ENCODE measurements around the gene SOD1.
"Not testable (repeated sequence)": the region's sequence is repeated elsewhere in the genome, so short reads cannot be mapped to it uniquely, and the experiment has no call there.

SOD1 gene

DNA sequence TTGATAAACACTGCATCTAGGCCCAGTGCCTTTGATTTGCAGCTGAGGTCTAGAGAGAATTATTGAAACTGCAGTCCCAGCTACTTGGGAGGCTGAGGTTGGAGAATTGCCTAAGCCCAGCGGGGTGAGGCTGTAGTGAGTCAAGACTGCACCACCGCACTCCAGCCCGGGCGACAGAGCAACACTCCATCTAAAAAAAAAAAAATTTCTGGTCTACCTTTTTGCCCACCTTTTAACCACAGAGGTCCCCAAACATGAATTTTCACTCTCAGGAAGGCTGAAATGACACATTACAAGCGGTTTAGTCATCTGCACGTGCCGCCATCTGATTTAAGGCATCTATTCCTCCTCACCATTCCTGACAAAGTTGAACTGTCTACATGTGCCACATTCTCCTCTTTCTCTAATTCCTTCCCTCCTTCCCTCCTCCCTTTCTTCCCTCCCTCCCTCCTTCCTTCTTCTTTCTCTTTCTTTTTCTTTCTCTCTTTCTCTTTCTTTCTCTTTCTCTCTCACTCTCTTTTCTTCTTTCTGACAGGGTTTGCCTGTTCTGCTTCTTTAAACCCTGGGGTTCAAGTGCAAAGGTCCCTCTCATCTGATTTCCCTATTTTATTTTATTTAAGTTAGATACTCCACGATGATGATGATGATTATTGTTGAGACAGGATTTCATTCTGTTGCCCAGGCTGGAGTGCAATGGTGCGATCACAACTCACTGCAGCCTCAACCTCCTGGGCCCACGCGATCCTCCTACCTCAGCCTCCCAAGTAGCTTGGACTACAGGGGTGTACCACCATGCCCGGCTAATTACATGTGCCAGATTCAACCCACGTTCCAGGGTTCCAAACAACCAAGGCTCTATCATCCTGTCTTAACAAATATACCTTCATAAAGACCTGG lies 3.0 kb upstream of the SOD1 start:
- no peak for DNase-seq

DNA sequence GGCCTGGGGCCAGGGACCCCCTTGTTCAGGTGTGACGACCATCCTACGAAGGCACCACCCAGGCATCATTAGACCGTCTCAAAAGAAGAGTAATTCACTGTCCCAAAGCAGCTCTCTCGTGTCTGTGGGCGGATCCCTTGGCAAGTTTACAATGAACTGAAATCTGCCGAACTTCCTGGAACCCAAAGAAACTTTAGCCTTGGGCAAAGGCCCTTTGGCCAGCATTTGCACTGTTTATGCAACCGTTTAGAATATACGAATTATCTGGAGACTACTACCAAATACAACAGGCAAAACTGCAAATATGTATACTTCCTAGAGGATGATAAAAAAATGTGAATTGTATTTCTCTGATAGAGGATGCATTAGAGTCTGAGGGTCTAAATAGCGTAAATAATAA lies 1.4 kb upstream of the SOD1 start:
- DNase-seq: no peak

DNA sequence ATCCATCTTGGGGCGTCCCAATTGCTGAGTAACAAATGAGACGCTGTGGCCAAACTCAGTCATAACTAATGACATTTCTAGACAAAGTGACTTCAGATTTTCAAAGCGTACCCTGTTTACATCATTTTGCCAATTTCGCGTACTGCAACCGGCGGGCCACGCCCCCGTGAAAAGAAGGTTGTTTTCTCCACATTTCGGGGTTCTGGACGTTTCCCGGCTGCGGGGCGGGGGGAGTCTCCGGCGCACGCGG lies 282 bp upstream of the SOD1 start:
- no peak for DNase-seq

DNA sequence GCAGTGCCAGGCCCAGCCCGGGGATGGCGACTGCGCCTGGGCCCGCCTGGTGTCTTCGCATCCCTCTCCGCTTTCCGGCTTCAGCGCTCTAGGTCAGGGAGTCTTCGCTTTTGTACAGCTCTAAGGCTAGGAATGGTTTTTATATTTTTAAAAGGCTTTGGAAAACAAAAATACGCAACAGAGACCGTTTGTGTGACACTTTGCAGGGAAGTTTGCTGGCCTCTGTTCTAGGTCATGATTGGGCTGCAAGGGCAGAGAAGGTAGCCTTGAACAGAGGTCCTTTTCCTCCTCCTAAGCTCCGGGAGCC lies 719 bp downstream of the SOD1 start:
- no peak for DNase-seq

DNA sequence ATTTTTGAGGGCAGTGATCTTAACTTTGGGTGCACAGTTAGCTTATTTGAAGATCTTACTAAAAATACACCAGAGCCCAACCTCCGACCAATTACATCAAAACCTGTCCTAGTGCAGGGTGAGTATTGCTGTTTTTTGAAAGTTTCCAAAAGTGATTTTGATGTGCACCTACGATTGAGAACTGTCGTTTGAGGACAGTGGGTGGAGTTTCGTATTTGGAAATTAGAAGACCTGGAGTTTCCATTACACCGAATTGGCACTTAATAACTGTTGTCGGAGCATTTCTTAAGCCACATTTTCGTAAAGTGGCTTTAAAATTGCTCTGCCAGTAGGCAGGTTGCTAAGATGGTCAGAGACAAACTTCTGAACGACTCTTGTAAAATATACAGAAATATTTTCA lies 1.1 kb downstream of the SOD1 start:
- no peak for DNase-seq

DNA sequence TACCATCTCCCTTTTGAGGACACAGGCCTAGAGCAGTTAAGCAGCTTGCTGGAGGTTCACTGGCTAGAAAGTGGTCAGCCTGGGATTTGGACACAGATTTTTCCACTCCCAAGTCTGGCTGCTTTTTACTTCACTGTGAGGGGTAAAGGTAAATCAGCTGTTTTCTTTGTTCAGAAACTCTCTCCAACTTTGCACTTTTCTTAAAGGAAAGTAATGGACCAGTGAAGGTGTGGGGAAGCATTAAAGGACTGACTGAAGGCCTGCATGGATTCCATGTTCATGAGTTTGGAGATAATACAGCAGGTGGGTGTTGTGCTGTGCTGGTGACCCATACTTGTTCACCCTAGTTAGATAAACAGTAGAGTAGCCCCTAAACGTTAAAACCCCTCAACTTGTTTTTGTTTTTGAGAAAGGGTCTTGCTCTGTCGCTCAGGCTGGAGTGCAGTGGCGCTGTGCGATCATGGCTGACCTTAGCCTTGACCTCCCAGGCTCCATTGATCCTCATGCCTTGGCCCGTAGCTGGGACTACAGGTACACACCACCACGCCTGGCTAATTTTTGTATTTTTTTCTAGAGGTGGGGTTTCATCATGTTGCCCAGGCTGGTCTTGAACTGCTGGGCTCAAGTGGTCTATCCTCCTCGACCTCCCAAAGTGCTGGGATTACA lies 4.2 kb downstream of the SOD1 start:
- no peak for DNase-seq

DNA sequence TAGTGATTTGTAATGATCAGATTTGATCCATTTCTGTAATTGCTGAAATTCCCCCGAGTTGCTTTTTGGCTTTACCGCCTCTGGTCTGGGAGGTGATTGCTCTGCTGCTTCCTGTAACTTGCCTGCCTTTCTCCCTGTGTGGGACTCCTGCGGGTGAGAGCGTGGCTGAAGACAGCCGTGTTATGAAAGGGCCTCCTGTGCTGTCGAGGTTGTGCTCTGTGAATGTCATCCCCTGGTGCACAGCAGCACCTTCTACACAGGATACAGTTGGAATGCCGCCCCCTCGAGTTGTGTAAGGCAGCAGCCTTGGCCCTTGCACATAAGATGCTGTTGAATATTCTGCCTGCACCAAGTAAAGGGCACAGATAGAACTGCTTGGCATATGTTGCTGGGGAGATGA lies 5.9 kb downstream of the SOD1 start:
- no peak for DNase-seq

DNA sequence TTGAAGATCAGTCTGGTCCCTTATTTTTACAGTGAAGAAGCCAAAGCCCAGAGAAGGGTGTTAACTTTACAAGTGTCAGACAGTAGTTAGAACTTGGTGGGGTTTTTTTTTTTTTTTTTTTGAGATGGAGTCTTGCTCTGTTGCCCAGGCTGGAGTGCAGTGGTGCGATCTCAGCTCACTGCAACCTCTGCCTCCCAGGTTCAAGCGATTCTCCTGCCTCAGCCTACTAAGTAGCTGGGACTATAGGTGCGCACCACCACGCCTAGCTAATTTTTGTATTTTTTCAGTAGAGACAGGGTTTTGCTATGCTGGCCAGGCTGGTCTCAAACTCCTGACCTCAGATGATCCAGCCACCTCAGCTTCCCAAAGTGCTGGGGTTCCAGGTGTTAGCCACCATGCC lies 6.4 kb downstream of the SOD1 start:
- DNase-seq: not testable (repeated sequence)

DNA sequence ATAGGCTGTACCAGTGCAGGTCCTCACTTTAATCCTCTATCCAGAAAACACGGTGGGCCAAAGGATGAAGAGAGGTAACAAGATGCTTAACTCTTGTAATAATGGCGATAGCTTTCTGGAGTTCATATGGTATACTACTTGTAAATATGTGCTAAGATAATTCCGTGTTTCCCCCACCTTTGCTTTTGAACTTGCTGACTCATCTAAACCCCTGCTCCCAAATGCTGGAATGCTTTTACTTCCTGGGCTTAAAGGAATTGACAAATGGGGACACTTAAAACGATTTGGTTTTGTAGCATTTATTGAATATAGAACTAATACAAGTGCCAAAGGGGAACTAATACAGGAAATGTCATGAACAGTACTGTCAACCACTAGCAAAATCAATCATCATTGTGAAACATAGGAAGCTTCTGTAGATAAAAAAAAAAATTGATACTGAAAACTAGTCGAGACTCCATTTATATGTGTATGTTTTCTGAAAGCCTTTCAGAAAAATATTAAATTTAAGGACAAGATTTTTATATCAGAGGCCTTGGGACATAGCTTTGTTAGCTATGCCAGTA lies 7.0 kb downstream of the SOD1 start:
- DNase-seq: no peak

DNA sequence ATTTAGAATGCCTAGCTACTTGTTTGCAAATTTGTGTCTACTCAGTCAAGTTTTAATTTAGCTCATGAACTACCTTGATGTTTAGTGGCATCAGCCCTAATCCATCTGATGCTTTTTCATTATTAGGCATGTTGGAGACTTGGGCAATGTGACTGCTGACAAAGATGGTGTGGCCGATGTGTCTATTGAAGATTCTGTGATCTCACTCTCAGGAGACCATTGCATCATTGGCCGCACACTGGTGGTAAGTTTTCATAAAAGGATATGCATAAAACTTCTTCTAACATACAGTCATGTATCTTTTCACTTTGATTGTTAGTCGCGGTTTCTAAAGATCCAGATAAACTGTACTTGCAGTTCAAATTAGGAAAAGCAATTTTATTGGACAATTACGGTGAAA lies 7.6 kb downstream of the SOD1 start:
- DNase-seq: no peak

DNA sequence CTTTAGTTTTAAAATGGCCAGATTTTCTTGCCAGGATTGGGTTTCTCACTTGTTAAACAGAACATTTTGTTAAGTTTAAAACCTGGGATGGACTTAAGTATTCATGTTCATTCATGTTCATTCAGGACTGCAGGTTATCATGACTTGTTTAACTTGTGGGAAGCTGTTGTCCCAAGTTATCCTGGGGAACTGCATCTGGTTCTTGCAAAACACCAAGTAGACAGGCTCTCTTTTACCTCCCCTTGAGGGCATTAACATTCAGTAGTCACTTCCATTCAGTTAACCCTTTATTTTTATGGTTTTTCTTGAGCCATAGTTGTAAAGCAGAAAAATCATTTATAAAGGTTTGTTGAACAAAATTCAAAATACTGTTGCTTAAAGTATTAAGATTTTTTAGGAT lies 8.1 kb downstream of the SOD1 start:
- no peak for DNase-seq

DNA sequence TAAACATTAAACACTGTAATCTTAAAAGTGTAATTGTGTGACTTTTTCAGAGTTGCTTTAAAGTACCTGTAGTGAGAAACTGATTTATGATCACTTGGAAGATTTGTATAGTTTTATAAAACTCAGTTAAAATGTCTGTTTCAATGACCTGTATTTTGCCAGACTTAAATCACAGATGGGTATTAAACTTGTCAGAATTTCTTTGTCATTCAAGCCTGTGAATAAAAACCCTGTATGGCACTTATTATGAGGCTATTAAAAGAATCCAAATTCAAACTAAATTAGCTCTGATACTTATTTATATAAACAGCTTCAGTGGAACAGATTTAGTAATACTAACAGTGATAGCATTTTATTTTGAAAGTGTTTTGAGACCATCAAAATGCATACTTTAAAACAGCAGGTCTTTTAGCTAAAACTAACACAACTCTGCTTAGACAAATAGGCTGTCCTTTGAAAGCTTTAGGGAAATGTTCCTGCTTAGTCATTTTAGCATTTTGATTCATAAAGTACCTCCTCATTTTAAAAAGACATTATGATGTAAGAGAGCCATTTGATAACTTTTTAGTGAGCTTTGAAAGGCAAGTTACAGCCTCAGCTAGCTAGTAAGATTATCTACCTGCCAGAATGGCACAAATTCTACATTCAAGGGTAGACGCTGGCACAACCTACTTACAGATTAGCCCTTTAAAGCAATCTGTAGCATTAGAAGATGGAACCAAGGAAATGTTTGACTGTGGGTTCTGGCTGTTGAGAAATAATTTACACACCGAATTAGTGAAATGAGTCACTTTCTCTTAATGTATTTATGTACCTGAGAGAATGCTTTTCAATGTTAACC lies 9.4 kb downstream of the SOD1 start:
- no peak for DNase-seq

DNA sequence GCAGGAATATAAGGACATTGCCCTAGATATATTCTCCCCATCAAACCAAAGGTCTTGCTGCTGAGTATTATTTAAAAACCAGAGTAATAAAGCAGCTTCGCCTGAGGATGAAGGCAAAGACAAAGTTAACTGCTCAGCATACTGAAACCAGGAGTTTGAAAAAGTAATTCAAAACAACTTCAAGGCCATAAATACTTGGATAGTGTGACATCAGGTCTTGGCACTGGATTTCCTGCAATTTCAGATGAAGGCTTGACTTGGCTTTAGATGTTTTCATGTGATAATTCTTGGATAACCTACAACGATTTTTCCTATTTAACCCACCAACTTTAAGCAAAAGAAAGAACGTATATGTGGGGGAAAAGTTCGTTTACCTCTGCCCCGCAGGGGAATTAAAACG lies 10.6 kb downstream of the SOD1 start:
- DNase-seq: no peak

DNA sequence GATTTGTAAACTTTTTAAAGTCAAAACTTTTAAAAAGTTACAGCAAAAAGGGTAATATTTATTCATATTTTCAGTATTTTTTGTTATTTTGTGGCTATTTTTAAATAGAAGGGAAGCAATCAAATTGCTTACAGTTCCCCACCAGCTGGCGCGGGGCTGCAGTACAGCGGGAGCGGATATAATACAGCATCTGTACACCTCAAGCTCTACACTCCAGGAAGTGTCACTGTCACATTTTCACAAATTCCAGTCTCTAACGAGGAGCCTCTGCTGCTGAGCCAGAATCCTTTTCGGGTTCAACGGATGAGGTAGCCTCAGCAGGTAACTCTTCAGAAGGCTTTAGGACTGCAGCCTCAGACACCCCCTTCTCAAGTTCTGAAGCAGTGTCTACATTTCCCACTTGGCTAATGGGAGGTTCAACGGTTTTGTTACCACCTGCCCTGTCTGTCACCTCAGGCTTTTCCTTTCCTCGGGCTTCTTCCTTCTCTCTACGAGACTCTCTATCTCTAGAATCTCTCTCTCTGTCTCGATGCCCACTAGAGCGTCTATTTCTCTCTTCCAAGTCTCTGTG lies 11.7 kb downstream of the SOD1 start:
- DNase-seq: no peak

DNA sequence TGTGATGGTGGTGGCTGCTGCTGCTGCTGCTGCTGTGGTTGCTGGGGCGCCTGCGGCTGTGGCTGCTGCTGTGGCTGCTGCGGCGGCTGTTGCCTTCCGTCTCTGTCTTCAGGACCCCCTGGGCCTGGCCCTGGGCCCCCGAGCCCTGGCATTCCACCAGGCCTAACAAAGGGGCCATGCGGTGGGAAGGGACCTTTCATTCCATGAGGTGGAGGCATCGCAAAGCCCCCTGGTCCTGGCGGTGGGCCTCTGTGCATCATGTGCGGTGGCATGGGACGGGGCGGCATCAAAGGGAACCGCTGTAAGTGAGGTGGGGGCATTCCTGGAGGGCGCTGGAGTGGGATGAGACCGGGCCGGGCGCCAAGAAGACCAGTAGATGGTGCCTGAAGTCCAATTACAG lies 12.4 kb downstream of the SOD1 start:
- no peak for DNase-seq

DNA sequence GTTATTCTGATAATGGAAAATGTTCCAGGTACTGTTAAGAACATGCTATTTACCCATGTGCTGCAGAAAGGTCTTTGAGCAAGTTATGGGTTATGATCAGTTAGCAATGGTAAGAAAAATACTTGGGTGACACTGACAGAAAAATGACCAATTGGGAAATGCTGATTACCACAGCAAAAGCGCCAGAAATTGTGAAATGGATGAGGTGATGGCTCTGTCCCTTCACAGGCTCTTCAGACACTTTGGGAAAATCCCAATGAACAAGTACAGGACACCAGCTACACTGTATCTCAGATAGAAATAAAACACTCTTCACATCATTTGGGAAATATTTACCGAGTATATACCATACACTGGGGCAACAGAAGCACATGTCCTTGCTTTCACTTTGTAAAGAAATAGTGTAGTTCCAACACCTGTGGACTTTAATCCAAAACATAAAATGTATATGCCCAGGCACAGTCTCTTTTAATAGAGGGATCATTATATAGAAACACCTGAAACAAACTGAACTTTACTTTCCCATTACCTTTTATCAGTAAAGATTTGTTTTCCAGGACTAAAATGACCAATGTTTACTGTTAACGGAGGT lies 13.9 kb downstream of the SOD1 start:
- no peak for DNase-seq

DNA sequence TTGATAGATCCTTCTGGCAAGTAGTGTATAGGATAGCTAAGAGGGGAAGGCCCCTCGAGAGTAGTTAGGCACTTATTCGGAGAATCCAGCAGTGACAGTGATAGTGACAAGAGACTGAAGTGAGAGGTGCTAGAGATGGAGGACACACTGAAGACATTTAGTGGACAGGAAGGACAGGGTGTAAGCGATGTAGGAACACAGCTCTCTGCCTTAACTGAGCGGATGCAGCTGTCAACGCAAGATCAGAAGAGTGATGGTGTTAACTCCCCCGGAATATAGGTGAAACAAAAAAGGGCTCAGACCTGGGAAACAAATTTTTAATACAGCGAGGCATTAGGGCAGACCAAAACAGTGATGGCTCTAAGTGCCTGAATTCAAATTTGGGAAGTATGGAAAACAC lies 15.8 kb downstream of the SOD1 start:
- DNase-seq: no peak

DNA sequence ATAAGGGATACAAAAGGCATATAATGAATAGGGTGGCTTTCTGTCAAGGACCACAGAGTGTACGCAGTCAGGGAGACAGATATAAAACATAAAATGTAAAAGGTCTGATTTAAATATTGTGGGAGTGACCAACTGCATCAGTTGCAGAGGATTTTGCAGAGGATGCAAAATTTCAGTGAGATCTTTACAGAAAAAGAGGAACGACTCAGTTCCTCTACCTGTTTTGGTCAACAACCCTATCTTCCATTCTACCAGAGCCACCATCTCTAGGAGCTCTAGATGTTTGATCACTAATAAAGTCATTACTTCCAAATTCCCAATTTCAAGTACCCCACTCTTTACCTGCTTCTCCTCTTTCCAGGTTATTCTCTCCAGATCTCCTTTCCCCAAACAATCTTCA lies 16.5 kb downstream of the SOD1 start:
- no peak for DNase-seq

DNA sequence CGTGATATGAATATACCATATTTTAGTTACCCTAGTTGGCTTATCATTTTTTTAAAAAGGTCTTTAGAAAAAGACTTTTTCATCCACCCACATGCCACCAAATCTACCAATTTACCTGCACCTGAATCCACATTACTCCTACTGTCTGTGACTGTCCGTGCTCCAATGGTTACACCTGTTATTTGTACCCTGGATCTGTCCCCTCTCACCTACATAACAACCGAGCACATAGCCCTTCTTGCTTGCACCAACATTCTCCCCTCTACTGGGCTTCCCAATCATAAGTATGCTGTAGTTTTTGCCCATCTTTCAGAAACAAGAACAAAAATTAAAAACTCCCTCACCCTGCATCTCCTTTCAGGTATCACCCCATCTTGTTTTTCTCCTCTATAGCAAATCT lies 17.6 kb downstream of the SOD1 start:
- no peak for DNase-seq

DNA sequence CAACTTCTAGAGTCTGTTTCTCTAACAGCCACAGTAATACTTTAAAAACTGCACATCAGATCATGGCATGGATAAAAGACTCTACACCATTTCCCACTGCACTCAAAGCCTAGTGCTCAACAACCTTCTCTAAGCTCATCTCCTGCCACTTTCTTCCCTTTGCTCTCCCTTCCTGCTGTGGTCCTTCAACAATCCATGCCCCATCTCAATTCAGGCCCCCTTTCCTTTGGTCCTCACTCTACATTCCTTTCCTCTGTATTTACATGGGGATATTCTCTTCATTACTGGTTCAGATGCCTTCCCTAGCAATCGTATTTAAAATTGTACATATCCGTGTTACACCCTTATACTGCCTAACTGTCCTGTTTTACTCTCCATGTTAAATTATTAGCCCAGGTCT lies 19.0 kb downstream of the SOD1 start:
- no peak for DNase-seq

DNA sequence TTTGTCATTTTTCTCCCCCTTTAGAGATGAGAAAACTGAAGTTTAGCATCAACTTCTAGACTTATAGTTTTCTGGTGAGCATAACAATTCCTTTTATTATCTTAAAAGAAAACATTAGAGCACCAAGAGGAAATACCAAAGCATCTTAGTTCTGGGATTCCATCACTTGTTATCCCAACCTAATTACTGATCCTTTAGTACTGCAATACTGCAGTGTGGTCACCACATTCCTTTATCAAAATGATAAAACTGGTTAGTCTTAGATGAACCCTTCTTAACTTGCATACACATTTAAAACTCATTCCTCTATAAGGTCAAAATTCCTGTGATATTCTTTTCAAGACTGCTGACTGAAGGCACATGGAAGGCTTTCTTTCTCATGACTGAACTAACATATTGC lies 23.1 kb downstream of the SOD1 start:
- no peak for DNase-seq

DNA sequence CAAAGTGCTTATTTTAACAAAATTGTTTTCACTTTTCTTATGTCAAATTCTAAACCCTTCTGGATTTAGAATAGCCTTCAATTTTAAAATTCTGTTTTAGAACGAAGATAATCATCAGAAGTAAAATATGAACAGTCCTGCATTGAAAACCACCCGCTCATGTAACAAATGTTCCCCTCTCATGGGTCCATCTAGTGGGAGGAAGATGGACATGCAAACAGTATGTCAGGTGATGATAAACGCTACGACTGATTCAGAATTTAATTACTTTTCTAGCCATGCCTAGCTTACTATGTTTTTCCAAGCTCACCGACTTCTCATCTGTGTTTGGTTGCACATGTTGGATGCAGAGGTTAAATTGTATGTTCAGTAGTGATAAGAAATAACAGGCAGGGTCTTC lies 23.5 kb downstream of the SOD1 start:
- DNase-seq: no peak

DNA sequence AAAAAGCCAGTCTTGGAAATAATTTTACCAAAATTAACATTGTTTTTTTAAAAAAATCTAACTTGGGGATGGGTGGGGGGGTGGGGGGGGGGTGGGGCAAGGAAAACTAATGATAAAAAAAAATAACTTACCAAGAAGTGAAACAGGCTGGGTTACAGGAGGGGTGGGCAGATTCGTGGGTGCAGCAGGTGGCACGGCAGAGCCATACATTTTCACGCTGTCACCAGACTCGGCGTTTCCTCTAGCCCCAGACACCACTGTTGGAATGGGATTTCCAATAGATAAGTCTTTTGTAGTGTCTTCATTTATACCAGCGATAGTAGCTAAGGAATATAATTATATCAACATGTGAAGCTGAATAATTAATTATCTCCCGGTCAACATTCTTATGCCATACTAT lies 25.4 kb downstream of the SOD1 start:
- no peak for DNase-seq

Data from NCI-H2081 (cell line).